C4-2B (cell line): Measurements from ENCODE around the gene ATP8B3.

ENCODE experiments used
- CTCF ChIP-seq: fragments of 450-650 bp; conservative IDR thresholded peaks from 2 replicates; pipeline ENCODE4 v1.5.1; 2017; ENCODE audit warnings: mild to moderate bottlenecking
- ZFX ChIP-seq: fragments of 450-650 bp; IDR thresholded peaks from 2 replicates; pipeline ENCODE4 v1.6.1; 2017

GRCh38 chr19:1752757-1753728 is 59.0 kb downstream of the ATP8B3 start, which contains the start of gene ONECUT3:
- TF ChIP-seq CTCF (no peak), ZFX (no peak)
